BJ (cell line): ENCODE measurements around the gene MAP3K4. TPM values are rescaled to one million over a fixed set of nuclear protein-coding genes. Genes with fewer than 3 reads are reported as not detected.
"Not testable (repeated sequence)": the region's sequence is repeated elsewhere in the genome, so short reads cannot be mapped to it uniquely, and the experiment has no call there.

ENCODE experiments used
- CTCF ChIA-PET: fragments of 350-600 bp; formaldehyde crosslinking; extraction: SDS; loops from one replicate; lab custom pipeline; 2021; ENCODE audit warnings: antibody characterized with exemption, inconsistent platforms; lab: Yijun Ruan, JAX
- POLR2A ChIA-PET: fragments of 300-600 bp; sonication (Branson Sonifier 250); formaldehyde crosslinking; extraction: SDS; loops from one replicate; lab custom pipeline; 2021; ENCODE audit warnings: antibody characterized with exemption; lab: Charles Lee
- DNase-seq: peaks from one replicate; pipeline ENCODE4 v3.0.0-alpha.2; 2011; ENCODE audit warnings: low read depth
- H3K27me3 ChIP-seq: 2 replicates; pipeline ENCODE4 v1.6.0; 2011; ENCODE audit warnings: low read length; ENCODE audit not compliant: control insufficient read depth, insufficient read depth
- H3K36me3 ChIP-seq: 2 replicates; pipeline ENCODE4 v1.5.1; 2011; ENCODE audit warnings: low read length; ENCODE audit not compliant: control insufficient read depth, insufficient read depth
- H3K4me3 ChIP-seq: 2 replicates; pipeline ENCODE4 v1.5.1; 2011; ENCODE audit warnings: low read depth, mild to moderate bottlenecking, control low read depth, low read length
- polyA plus RNA-seq: library from polyadenylated mRNA; depleted of rRNA; stranded (reverse); fragments of >200 nt; gene quantifications from 2 replicates; pipeline ENCODE4 v1.2.3, GENCODE V29; 2011
- TF ChIP-seq, protein P1 (sequence below): IDR thresholded peaks from 2 replicates; pipeline ENCODE4 v1.5.1; 2011; ENCODE audit warnings: low read depth, mild to moderate bottlenecking, control low read depth, inconsistent platforms, low read length, moderate library complexity; ENCODE audit not compliant: insufficient read depth

Gene MAP3K4
- polyA plus RNA-seq, 1 experiment: 5.3 TPM

DNA sequence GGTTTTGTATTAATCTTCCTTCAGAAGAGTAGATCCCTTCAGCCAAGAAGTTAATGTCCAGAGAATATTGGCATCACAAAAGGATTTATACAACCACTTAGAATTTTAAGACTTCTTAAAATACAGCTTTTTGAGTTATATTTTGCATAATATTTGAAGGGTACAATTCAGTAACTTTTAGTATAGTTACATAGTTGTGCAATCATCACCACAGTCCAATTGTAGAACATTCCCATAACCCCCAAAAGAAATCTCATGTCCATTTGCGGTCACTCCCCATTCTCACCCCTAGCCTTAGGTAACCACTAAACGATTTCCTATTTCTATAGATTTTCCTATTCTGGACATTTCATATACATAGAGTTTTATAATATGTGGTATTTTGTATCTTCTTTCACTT is 126.4 kb downstream of the MAP3K4 start:
- ChIA-PET POLR2A (no interaction called here), CTCF (no interaction called here)
- Histone ChIP-seq H3K27me3 (no peaks in the 10 kb centered on the region), H3K36me3 (no peaks in the 10 kb centered on the region; the same call in 1 of the 2 replicates), H3K4me3 (no peak overlapping the region)
- DNase-seq: no peak
- TF ChIP-seq, protein P1, sequence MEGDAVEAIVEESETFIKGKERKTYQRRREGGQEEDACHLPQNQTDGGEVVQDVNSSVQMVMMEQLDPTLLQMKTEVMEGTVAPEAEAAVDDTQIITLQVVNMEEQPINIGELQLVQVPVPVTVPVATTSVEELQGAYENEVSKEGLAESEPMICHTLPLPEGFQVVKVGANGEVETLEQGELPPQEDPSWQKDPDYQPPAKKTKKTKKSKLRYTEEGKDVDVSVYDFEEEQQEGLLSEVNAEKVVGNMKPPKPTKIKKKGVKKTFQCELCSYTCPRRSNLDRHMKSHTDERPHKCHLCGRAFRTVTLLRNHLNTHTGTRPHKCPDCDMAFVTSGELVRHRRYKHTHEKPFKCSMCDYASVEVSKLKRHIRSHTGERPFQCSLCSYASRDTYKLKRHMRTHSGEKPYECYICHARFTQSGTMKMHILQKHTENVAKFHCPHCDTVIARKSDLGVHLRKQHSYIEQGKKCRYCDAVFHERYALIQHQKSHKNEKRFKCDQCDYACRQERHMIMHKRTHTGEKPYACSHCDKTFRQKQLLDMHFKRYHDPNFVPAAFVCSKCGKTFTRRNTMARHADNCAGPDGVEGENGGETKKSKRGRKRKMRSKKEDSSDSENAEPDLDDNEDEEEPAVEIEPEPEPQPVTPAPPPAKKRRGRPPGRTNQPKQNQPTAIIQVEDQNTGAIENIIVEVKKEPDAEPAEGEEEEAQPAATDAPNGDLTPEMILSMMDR: no peak

DNA sequence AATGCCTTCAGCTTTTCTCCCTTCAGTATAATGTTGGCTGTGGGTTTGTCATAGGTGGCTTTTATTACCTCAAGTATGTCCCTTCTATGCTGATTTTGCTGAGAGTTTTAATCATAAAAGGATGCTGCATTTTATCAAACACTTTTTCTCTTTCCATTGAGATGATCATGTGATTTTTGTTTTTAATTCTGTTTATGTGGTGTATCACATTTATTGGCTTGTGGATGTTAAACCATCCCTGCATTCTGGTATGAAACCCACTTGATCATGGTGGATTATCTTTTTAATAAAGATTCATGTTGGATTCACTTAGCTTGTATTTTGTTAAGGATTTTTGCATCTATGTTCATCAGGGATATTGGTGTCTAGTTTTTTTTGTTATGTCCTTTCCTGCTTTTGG is 131.8 kb downstream of the MAP3K4 start:
- POLR2A ChIA-PET, H3K4me3 ChIP-seq, H3K36me3 ChIP-seq, H3K27me3 ChIP-seq, DNase-seq: not testable (repeated sequence)
- CTCF ChIA-PET: interaction anchor here (0.8 kb wide), 1 partner anchor 9 kb away, joined by 3 read pairs; no protein-coding TSS in a partner anchor

DNA sequence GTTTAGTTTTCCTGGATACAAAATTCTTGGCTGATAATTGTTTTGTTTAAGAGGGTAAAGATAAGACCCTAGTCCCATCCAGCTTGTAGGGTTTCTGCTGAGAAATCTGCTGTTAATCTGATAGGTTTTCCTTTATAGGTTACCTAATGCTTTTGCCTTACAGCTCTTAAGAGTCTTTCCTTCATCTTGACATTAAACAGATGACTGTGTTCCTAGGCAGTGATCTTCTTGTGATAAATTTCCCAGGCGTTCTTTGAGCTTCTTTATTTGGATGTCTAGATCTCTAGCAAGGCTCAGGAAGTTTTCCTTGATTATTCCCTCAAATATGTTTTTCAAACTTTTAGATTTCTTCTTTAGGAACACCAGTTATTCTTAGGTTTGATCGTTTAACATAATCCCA is 134.0 kb downstream of the MAP3K4 start:
- Histone ChIP-seq H3K36me3 (0 out of 2 replicates have a peak, but pooled peaks cover under 1% of the 10 kb centered on the region), H3K4me3 (no peak overlapping the region), H3K27me3 (no peaks in the 10 kb centered on the region; the same call in 1 of the 2 replicates)
- ChIA-PET POLR2A (no interaction called here), CTCF (no interaction called here)
- no peak for DNase-seq
- TF ChIP-seq, protein P1: no peak

- ChIA-PET CTCF (no interaction called here), POLR2A (no interaction called here)
These were observed 135.6 kb downstream of the MAP3K4 start for GRCh38 chr6:161127071-161127740.

GRCh38 chr6:161128230-161128629 is 136.7 kb downstream of the MAP3K4 start:
- H3K27me3 ChIP-seq: no peaks in the 10 kb centered on the region; the same call in 1 of the 2 replicates
- CTCF ChIA-PET: no interaction called here

More at GRCh38 chr6:161127071-161127740, 135.6 kb downstream of the MAP3K4 start:
- no peaks in the 10 kb centered on the region; the same call in 1 of the 2 replicates for H3K27me3 ChIP-seq
- peaks cover 1% of the 10 kb centered on the region; the same call in 1 of the 2 replicates for H3K36me3 ChIP-seq
- DNase-seq: no peak
- H3K4me3 ChIP-seq: no peak overlapping the region
- TF ChIP-seq, protein P1: no peak

More at GRCh38 chr6:161128230-161128629, 136.7 kb downstream of the MAP3K4 start:
- no peak for DNase-seq
- TF ChIP-seq, protein P1: no peak
- POLR2A ChIA-PET: no interaction called here
- Histone ChIP-seq H3K36me3 (peaks cover 1% of the 10 kb centered on the region; the same call in 1 of the 2 replicates), H3K4me3 (no peak overlapping the region)
